SK-N-MC (cell line): ENCODE measurements around the gene SORBS1.

Experiments
- EZH2 ChIP-seq: fragments of 200-600 bp; sonication (generic); IDR thresholded peaks from one replicate; pipeline ENCODE4 v1.6.1; 2017; ENCODE audit warnings: antibody characterized with exemption
- FOXP2 ChIP-seq: optimal IDR thresholded peaks from 2 replicates; pipeline ENCODE3; 2011; ENCODE audit warnings: mild to moderate bottlenecking, moderate library complexity; ENCODE audit not compliant: insufficient read depth; ENCODE audit errors: extremely low read length, control extremely low read depth

DNA sequence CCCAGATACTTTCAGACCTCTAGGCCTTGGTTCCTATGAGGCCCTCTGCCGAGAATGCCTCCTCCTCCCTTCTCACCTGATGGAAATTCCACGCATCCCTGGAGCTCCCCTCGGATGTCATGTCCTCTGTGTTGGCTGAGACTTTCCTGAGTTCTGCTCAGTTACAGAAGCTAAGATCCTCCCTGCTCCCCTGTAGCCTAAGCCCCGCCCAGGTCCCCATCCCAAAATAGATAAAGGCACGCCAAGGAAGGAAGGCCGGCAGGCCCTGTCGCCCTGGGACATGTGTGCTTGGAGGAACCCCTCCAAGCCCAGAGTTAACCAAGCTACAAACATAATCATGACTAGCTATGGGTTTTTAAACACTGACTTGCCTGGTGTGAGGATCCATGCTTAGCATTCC lies 123.5 kb downstream of the SORBS1 start:
- no peak for TF ChIP-seq EZH2
- TF ChIP-seq FOXP2, result no peak
